Testis (tissue), 3 donors: ENCODE data around the gene L3MBTL4. TPM values are rescaled to one million over a fixed set of nuclear protein-coding genes. Genes with fewer than 3 reads are reported as not detected.

Experiments used
- DNase-seq: peaks from one replicate; pipeline ENCODE4 v3.0.0-alpha.2; 2019
- H3K27ac ChIP-seq, 2 donors: fragments of 200-600 bp; sonication (generic); one replicate each; pipeline ENCODE4 v1.5.1; 2019
- H3K27me3 ChIP-seq: fragments of 200-600 bp; sonication (generic); one replicate; pipeline ENCODE4 v1.5.1; 2019
- H3K36me3 ChIP-seq: fragments of 200-600 bp; sonication (generic); one replicate; pipeline ENCODE4 v1.5.1; 2017; ENCODE audit warnings: low read depth; ENCODE audit errors: missing control alignments
- H3K4me1 ChIP-seq: fragments of 200-600 bp; sonication (generic); one replicate; pipeline ENCODE4 v1.5.1; 2019
- H3K4me3 ChIP-seq, 2 donors: fragments of 200-600 bp; sonication (generic); one replicate each; pipeline ENCODE4 v1.5.1; 2017 to 2019
- H3K9me3 ChIP-seq: fragments of 200-600 bp; sonication (generic); one replicate; pipeline ENCODE4 v1.5.1; 2017
- POLR2A ChIP-seq: fragments of 450-650 bp; IDR thresholded peaks from one replicate; pipeline ENCODE4 v1.6.1; 2017; ENCODE audit warnings: antibody characterized with exemption, mild to moderate bottlenecking, moderate library complexity
- WGBS, 2 donors: methylation state at CpG; one replicate each; pipeline ENCODE4 v1.1.5; 2018; 5-methylcytosine and 5-hydroxymethylcytosine counted together
- intact Hi-C: fragments of 100-400 bp; cut with DNase I; formaldehyde crosslinking; loops from one replicate; pipeline ENCODE4 v1.15.1; 2023; ENCODE audit warnings: low total_unique reads
- polyA plus RNA-seq: library from polyadenylated mRNA; stranded (reverse); fragments of 350-450 nt; fragmentation: Illumina TruSeq; extraction: RNeasy Lipid Tissue Mini Kit (QIAGEN cat#74804); gene quantifications from one replicate; pipeline ENCODE4 v1.2.3, GENCODE V29; 2014; ENCODE audit warnings: low read depth, low replicate concordance; ENCODE audit not compliant: insufficient read depth
- total RNA-seq, 2 donors: library from RNA; depleted of rRNA; stranded (reverse); fragments of >200 nt; gene quantifications; one replicate each; pipeline ENCODE4 v1.2.3, GENCODE V29; 2016
- TF ChIP-seq, protein P1 (sequence below), 3 experiments: fragments of 450-650 bp in 2 of 3; fragments of 200-600 bp in 1 of 3; sonication (generic) in 1 of 3; IDR thresholded peaks; one replicate each; pipeline ENCODE4 v1.5.1; 2016 to 2019; ENCODE audit warnings: antibody characterized with exemption in 3 of 3, mild to moderate bottlenecking in 2 of 3, moderate library complexity in 1 of 3

L3MBTL4 gene
- total and polyA plus RNA-seq, 3 donors from 2014 or later = 26.6 to 50.9 (median 46.2) TPM

DNA sequence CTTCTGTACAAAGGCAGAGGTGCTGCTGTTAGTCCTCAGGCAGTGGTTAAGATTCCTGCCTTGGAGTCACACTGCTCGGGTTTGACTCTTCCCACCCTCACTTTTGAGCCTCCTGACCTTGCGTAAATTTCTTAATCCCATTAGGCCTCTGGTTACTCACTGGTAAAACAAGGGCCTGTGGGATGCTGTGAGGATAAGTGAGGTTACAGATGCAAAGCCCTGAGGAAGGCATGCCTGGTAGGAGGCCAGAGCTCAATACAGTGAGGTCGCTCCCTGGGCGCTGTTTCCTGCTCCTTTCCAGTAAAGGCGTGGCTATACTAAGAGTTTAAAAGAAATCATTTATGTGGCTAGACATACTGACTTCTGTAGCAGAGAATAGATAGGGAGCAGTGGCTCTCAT, 391.9 kb downstream of the L3MBTL4 start:
- no peaks in the 10 kb centered on the region for H3K9me3 ChIP-seq
- WGBS, 2 donors = 83 to 86% methylated on average over 5 of the region's 5 CpGs
- H3K4me3 ChIP-seq = no peak overlapping the region
- H3K27me3 ChIP-seq = no peaks in the 10 kb centered on the region
- DNase-seq = no peak
- H3K36me3 ChIP-seq = no peaks in the 10 kb centered on the region
- H3K27ac ChIP-seq = no peak overlapping the region
- H3K4me1 ChIP-seq = no peaks in the 10 kb centered on the region
- no peak for TF ChIP-seq POLR2A
- TF ChIP-seq, protein P1, sequence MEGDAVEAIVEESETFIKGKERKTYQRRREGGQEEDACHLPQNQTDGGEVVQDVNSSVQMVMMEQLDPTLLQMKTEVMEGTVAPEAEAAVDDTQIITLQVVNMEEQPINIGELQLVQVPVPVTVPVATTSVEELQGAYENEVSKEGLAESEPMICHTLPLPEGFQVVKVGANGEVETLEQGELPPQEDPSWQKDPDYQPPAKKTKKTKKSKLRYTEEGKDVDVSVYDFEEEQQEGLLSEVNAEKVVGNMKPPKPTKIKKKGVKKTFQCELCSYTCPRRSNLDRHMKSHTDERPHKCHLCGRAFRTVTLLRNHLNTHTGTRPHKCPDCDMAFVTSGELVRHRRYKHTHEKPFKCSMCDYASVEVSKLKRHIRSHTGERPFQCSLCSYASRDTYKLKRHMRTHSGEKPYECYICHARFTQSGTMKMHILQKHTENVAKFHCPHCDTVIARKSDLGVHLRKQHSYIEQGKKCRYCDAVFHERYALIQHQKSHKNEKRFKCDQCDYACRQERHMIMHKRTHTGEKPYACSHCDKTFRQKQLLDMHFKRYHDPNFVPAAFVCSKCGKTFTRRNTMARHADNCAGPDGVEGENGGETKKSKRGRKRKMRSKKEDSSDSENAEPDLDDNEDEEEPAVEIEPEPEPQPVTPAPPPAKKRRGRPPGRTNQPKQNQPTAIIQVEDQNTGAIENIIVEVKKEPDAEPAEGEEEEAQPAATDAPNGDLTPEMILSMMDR (IDR thresholded peaks at IDR 0.05) = no peak
- intact Hi-C loops = no loop called here

DNA sequence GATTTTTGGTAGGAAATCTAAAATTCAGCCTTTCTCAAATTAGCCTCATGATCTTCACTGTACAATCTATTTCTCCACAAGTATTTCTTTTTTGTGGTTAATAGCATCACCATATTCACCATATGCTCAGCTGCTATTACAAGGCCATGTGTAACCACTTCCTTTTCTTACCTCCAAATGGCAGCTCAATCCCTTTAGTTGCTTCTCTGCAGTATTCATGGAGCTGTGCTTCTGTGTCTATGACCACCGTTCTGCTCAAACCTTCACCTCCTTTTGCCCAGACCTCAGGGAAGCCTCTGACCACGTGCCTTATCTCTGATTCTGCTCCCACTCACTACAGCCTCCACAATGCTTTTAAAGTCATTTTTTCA, 392.7 kb downstream of the L3MBTL4 start:
- no peak overlapping the region for H3K27ac ChIP-seq
- H3K27me3 ChIP-seq = no peaks in the 10 kb centered on the region
- H3K4me3 ChIP-seq = no peak overlapping the region
- no peaks in the 10 kb centered on the region for H3K36me3 ChIP-seq
- no peaks in the 10 kb centered on the region for H3K9me3 ChIP-seq
- no peaks in the 10 kb centered on the region for H3K4me1 ChIP-seq
- DNase-seq = no peak
- no peak for TF ChIP-seq POLR2A
- TF ChIP-seq, protein P1 (IDR thresholded peaks at IDR 0.05) = no peak
- intact Hi-C loops = no loop called here
- WGBS, 2 donors = 41 to 54% methylated on average over 2 of the region's 2 CpGs

DNA sequence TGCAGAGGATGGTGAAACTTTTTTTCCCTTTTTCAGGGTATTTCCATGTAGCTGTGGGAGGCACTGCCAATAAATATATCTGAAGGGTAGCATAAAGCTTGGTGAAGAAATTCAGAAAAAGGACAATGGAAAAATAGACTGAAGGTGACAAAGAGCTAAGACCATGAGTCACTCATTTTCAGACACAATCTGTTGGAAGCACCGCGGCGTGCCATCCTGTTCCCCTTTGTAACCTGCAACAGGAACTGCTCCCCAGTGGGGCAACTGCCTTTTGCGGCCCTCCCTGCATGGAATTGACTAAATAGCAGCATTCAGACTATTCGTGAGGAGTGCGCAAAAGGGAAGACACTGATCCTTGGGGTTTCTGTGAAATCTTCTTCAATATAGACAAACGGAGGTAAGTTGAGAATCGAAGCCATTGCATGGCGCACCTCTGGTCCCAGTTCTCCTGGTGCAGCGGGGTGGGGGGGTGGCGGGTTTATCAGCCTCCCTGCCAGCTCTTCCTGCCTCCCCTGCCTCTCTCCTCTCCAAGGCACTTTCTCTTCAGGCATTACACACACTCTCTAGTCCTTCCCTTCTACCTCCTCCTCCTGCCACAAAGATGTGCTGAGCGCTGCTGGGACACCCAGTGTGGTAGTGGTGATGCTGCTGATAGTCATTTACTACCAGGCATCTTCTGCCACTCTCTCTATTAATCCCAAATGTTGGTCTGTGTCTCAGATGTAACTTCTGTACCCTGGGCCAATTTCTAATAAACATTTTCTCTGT, 393.2 kb downstream of the L3MBTL4 start:
- no peaks in the 10 kb centered on the region for H3K9me3 ChIP-seq
- no peak for TF ChIP-seq POLR2A
- intact Hi-C loops = no loop called here
- no peak overlapping the region for H3K27ac ChIP-seq
- no peaks in the 10 kb centered on the region for H3K4me1 ChIP-seq
- 74 to 87% methylated on average over 12 of the region's 12 CpGs for WGBS, 2 donors
- H3K27me3 ChIP-seq = no peaks in the 10 kb centered on the region
- H3K4me3 ChIP-seq = no peak overlapping the region
- H3K36me3 ChIP-seq = no peaks in the 10 kb centered on the region
- DNase-seq = no peak

DNA sequence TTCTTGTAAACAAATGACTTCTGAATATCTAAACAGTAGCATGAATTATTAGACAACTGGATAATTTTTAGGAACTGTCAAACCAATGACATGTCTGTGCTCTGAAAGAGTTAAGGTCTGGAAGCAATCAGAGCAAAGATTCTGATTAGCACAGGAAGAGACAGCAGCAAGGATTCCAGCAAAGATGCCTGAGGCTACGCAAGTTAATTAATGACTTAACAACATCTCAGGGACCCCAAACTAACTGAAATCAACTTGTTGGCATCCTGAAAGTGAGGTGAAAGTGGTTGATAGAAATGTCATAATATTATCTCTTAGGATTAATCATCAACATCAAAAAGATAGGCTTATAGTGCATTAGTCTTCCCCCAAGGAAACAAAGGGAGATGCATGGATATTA, 396.0 kb downstream of the L3MBTL4 start:
- no peaks in the 10 kb centered on the region for H3K36me3 ChIP-seq
- H3K4me1 ChIP-seq = no peaks in the 10 kb centered on the region
- H3K9me3 ChIP-seq = no peaks in the 10 kb centered on the region
- TF ChIP-seq, protein P1 (IDR thresholded peaks at IDR 0.05) = no peak
- no peak for TF ChIP-seq POLR2A
- H3K27ac ChIP-seq = no peak overlapping the region
- no peak for DNase-seq
- intact Hi-C loops = no loop called here
- H3K4me3 ChIP-seq = no peak overlapping the region
- H3K27me3 ChIP-seq = no peaks in the 10 kb centered on the region
- WGBS, 2 donors = 83 to 97% methylated on average over 1 of the region's 1 CpG

DNA sequence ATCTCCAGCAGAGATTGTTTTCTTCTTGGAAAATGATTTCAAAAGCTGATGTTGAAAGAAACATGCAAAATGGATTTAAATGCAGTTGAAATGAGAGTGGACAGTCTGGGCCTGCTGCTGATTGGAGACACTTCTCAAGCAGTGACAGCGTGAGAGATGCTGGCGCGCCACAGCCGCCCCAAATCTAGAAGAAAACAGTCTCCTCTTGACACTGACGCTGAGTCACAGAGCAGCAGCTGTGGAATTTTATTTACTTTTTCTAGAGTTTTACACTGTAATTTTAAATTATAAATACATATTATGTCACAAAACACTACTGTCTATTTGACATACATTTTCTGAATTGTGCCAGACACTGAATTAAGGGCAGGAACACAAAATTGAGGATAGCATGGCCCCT, 397.5 kb downstream of the L3MBTL4 start:
- Histone ChIP-seq H3K4me3 (no peak overlapping the region), H3K27me3 (no peaks in the 10 kb centered on the region), H3K27ac (no peak overlapping the region), H3K4me1 (no peaks in the 10 kb centered on the region), H3K9me3 (no peaks in the 10 kb centered on the region), H3K36me3 (no peaks in the 10 kb centered on the region)
- WGBS, 2 donors = 73 to 77% methylated on average over 5 of the region's 5 CpGs
- TF ChIP-seq, protein P1 (IDR thresholded peaks at IDR 0.05) = no peak
- TF ChIP-seq POLR2A = no peak
- no peak for DNase-seq
- intact Hi-C loops = no loop called here
